GM19025 (cell line): ENCODE measurements around the gene ADCYAP1R1.

Experiments used
- ATAC-seq: cut with Tn5 transposase; IDR thresholded peaks from one replicate; pipeline ENCODE4 v1.9.1; 2021; ENCODE audit warnings: mild to moderate bottlenecking, low read depth, moderate library complexity; ENCODE audit not compliant: unreplicated experiment

The ADCYAP1R1 gene

GRCh38 chr7:31080763-31081162 is 28.7 kb downstream of the ADCYAP1R1 start:
- no peak for ATAC-seq

DNA sequence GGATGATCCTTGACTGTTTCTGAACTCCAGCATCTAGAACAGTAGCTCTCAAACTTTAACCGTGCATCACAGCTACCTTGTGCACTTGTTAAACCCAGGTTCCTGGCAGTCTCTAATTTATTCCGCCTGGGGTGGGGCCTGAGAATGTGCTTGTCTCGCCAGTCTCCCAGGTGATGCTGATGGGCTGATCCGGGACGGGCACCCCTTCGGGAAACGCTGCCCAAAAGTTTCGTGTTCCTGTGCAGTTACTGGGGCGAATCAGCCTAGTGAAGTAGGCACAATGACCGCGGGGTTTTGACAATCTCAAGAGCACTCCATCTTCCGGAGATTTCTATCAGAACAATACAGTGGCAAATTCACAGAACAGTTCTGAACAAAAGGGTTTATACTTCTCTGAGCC is 29.9 kb downstream of the ADCYAP1R1 start:
- no peak for ATAC-seq

DNA sequence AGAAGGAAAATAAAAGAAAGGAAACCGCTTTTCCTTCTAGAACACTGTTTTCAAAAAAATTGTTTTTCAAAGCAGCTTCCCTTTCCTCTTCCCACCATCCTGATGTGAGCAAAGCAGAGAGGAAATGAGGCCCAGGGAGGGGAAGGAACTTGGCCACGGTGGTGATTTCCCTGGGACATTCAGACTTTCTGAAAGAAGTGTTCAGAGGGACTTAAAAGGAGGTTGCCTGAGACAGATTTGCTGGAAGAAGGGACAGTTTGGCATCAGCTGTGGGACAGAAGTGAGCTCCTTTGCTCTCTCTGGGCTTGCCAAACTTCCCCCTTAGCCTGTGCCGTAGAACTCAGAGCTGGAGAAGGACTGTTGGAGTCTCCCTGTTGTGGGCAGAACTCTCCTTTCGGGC is 30.3 kb downstream of the ADCYAP1R1 start:
- no peak for ATAC-seq

GRCh38 chr7:31083210-31083786 is 31.2 kb downstream of the ADCYAP1R1 start:
- ATAC-seq, result no peak

- ATAC-seq, result no peak
Measured at GRCh38 chr7:31084226-31084625, 32.1 kb downstream of the ADCYAP1R1 start.

DNA sequence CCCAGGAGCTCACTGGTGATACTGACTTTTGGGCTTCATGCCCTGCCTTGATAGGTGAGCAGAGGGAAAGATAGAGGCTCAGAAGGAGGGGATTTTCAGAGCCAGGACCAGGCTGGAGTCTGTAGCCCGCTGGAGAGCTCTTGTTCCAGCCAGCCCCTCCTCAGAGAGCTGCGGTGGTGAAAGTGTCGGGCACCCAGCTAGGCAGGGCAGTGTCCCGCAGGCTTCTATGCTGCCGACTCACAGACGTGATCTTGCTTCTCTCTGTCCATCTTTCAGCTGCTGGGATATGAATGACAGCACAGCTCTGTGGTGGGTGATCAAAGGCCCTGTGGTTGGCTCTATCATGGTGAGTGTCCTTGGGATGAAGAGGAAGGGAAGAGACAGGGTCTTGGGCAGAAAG is 35.2 kb downstream of the ADCYAP1R1 start:
- ATAC-seq, result no peak

DNA sequence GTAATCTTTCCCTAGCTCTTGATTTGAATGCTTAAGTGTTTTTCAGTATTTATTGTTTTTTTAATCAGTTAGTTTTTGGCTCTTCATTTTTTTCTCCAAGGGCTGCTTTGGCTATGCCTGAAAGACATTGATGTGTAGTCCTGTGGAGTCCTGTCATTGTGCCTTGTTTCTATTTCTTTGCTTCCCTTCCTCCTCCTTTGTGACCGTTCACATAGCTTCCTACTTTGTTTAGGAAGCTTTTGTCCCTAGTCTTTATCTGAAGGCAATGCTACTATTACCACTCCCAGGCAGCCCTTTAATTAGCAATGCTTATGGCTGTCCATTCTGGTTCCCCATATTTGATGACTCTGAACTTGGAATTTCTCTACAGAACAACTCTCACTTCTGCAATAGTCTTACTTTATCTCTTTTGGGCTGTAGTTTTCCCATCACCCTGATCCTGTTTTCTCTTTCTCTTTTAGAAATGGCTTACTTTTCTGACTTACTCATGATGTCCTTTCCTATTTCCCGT is 39.9 kb downstream of the ADCYAP1R1 start:
- no peak for ATAC-seq

DNA sequence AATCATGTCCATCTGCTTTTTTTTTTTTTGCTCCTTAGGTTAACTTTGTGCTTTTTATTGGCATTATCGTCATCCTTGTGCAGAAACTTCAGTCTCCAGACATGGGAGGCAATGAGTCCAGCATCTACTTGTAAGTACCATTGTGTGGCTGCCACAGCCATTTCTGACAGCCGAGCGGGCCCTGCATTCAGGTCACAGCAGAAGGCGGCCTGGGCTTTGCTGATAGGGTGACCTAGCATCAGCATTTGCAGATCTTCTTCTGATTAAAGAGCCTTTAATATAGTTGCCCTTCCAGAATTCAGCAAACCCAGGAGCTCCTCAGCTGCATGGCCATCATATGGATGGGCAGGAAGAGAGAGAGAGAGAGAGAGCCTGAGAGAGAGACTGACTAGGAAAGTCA is 40.5 kb downstream of the ADCYAP1R1 start:
- ATAC-seq, result no peak

GRCh38 chr7:31093282-31093681 is 41.2 kb downstream of the ADCYAP1R1 start:
- no peak for ATAC-seq

DNA sequence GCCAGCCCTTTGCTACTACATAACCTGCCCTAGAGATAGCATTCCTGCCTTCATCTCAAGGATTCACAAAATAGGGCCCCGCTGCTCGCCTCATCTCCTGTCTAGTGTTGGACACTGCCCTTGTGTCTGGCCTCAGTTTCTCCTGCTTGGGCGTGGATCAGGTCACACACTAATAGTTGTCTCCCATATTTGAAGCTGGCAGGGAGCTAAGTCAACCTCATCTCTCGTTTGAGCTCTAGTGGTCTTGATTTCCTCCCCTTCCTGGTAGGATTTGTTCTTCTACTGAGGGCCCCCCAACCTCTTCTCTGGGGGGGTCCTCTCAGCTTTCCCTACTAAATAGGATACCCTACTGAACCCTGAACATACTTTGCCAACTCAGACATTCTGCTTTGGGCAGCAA is 42.2 kb downstream of the ADCYAP1R1 start:
- ATAC-seq, result no peak

- ATAC-seq, result no peak
Measured at GRCh38 chr7:31095286-31096197, 43.4 kb downstream of the ADCYAP1R1 start.

GRCh38 chr7:31096198-31096876 is 44.2 kb downstream of the ADCYAP1R1 start:
- no peak for ATAC-seq

DNA sequence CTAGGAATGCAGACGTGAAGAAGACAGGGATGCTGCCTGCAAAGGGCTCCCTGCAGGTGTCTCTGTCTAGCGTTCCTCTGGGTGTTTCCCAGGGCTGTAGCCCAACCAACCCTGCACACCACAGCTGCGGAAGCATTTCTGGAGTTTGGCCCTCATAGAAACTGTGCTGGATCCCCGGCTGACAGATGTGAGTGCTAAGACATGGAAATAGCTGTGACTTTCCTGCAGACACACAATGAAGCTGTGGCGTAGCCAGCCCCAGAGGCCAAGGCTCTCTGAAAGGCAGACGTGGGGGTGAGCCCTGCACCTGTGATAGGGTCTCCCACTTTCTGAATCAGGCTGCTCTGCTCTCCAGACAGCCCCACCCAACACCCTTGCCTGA is 44.8 kb downstream of the ADCYAP1R1 start:
- no peak for ATAC-seq

DNA sequence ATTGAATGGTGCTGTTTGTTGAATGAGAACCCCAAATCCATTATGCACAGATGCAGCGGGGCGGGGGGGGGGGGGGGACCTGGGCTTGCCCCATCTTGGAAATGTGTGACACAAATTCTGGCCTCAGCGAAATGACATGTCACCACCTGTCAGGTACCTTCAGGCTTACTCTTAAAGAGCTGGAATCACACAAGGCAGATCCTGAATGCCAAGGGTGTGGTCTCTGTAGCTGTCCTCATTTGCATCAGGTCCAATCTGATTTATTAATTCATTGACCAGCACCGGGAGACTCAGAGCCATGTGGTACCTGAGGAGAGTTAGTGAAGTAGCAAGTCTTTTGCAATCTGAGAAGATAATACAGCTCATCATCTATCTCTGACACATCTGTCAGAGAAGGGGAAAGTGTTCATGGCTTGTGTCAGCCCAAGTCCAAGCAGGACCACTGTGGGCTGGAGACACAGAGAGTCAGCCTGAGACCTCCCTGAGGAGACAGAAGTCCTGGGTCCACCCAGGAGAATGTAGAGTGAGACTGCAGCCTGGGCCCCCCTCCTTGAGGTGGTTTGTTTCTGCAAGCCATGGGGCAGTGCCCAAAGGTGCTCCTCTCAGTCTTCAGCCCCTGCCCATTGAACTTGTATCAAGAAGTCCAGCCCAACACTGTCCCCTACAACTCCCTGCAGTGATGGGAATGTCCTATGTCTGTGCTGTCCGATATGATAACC is 46.7 kb downstream of the ADCYAP1R1 start:
- ATAC-seq, result no peak

GRCh38 chr7:31099451-31100444 is 47.6 kb downstream of the ADCYAP1R1 start:
- no peak for ATAC-seq

- ATAC-seq, result no peak
Measured at GRCh38 chr7:31100445-31100844, 48.3 kb downstream of the ADCYAP1R1 start.

- no peak for ATAC-seq
Measured at GRCh38 chr7:31100871-31101270, 48.8 kb downstream of the ADCYAP1R1 start.

DNA sequence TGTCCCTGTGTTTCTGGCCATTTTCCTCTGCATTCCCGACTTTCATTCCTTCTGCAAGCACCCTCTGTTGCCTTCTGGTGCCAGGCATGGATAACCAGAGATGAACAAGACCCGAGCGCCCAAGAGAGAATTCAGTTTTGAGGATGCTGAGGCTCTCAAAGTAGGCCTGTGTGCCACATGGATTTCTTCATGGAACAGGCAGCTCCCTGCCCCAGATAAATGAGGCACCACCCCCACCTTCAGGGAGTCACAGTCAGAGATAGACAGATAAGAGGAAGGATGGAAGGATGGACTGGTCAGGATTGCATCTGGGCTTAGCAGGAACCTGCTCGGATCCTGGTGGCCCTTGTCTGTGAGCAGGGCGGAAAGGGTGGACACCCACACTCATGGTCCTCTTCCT is 49.4 kb downstream of the ADCYAP1R1 start:
- no peak for ATAC-seq

GRCh38 chr7:31102151-31102972 is 50.3 kb downstream of the ADCYAP1R1 start:
- no peak for ATAC-seq
